ENCODE results near the gene ARHGAP1. TPM values are rescaled to one million over a fixed set of nuclear protein-coding genes. Genes with fewer than 3 reads are reported as not detected.

ARHGAP1 gene
- total and polyA plus RNA-seq, 9 of the 15 experiments (the other 6 are each of a cell fraction or from before 2014, with no cell fraction given): 3.6 to 30.4 (median 8.2) TPM

DNA sequence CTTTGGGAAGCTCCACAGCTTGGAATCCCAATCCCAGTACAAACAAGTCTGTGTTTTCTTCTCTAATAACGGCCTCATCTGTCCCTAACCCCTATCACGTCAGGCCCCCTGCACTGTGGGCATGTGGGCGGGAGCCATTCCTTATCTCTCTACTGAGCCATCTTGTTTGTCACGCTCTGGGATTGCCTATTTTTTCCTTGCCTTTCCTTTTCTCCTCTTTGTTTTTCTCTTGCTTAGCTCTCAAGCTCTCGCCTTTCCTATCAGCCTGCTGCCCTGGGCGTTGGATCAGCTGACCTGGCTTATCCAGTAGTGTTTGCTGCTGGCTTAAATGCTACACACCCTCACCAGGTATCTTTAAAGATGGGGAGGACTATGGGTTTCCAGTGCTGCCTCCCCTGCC, 35.8 kb downstream of the ARHGAP1 start:
- peak; percentile 60 to 73 (median 66) for DNase-seq (ENCODE audit: extremely low read depth in 1 of 4, low spot score in 3 of 4)
- in situ Hi-C loops (cut with MboI) (no loop called here), intact Hi-C loops (cut with micrococcal nuclease) (no loop called here)
- Histone ChIP-seq H3K4me1 (replicated peaks in 1 of 2; ENCODE audit: control insufficient read depth in 2 of 2, insufficient read depth in 2 of 2, low read length in 2 of 2) (peaks cover 6 to 17% of the 10 kb centered on the region in 2 experiments; a peak in 3 of 5 replicates), H3K27me3 (ENCODE audit: control insufficient read depth in 2 of 2, insufficient read depth in 2 of 2, low read length in 2 of 2) (no peaks in the 10 kb centered on the region), H4K20me1 (replicated peaks; ENCODE audit: control insufficient read depth, insufficient read depth, low read length) (no peaks in the 10 kb centered on the region), H3K9ac (ENCODE audit: insufficient read depth in 1 of 2, low read depth in 2 of 2, low read length in 2 of 2) (peak overlapping the region; percentile 44 to 78; a peak in 3 of 4 replicates), H3K4me2 (ENCODE audit: insufficient read depth, low read length) (peak overlapping the region; percentile 69), H3K9me3 (replicated peaks; ENCODE audit: control insufficient read depth, insufficient read depth, low read depth, low read length) (no peaks in the 10 kb centered on the region), H3K27ac (ENCODE audit: extremely low read depth, low read depth, low read length) (peak overlapping the region; percentile 64), H3K9me1 (ENCODE audit: control insufficient read depth, insufficient read depth, low read length) (peaks cover 4% of the 10 kb centered on the region), H3K4me3 (no peak overlapping the region), H3K36me3 (ENCODE audit: control insufficient read depth, insufficient read depth, low read length) (peaks cover 65% of the 10 kb centered on the region), H2AFZ (ENCODE audit: low read depth, low read length) (peak overlapping the region; percentile 68), H3K79me2 (ENCODE audit: control insufficient read depth, insufficient read depth, low read length) (no peaks in the 10 kb centered on the region)
- CTCF ChIA-PET (ENCODE audit: low intra/inter-chr PET ratio): no interaction called here
- WGBS (ENCODE audit: insufficient coverage, low coverage, missing lambda C conversion rate): 7% methylated on average over 6 of the region's 6 CpGs
- POLR2A ChIA-PET: interaction anchor here (1.5 kb wide), 1 partner anchor 8 kb away, joined by 3 read pairs; no protein-coding TSS in a partner anchor
- FAIRE-seq: peak; percentile 81
- ATAC-seq: peak; percentile 89
- BruUV-seq (replicated peaks): no TSS peak
- TF ChIP-seq, protein P1, sequence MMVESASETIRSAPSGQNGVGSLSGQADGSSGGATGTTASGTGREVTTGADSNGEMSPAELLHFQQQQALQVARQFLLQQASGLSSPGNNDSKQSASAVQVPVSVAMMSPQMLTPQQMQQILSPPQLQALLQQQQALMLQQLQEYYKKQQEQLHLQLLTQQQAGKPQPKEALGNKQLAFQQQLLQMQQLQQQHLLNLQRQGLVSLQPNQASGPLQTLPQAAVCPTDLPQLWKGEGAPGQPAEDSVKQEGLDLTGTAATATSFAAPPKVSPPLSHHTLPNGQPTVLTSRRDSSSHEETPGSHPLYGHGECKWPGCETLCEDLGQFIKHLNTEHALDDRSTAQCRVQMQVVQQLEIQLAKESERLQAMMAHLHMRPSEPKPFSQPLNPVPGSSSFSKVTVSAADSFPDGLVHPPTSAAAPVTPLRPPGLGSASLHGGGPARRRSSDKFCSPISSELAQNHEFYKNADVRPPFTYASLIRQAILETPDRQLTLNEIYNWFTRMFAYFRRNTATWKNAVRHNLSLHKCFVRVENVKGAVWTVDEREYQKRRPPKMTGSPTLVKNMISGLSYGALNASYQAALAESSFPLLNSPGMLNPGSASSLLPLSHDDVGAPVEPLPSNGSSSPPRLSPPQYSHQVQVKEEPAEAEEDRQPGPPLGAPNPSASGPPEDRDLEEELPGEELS (CRISPR knock-in tag; IDR thresholded peaks at IDR 0.05; ENCODE audit: borderline replicate concordance): no peak
- TF ChIP-seq ZNF431 (CRISPR knock-in tag; IDR thresholded peaks at IDR 0.05) (no peak), ZBTB1 (CRISPR knock-in tag; IDR thresholded peaks at IDR 0.05; ENCODE audit: borderline replicate concordance, low read depth) (no peak), EHMT2 (IDR thresholded peaks at IDR 0.05) (peak; percentile 43; the same call in 1 of the 2 replicates), HNRNPH1 (optimal IDR thresholded peaks at IDR 0.05; ENCODE audit: low read depth, low read length) (no peak), FOXK2 (conservative IDR thresholded peaks at IDR 0.05 in 1 of 2, IDR thresholded peaks at IDR 0.05 in 1 of 2; ENCODE audit: low read depth in 2 of 2) (0 out of 4 replicates have a peak, but pooled peaks of 1 of the 2 experiments have one; percentile 23), RAD51 (IDR thresholded peaks at IDR 0.05; ENCODE audit: borderline replicate concordance, low read depth) (peak; percentile 65; the same call in 1 of the 2 replicates), DACH1 (IDR thresholded peaks at IDR 0.05; ENCODE audit: partially characterized antibody) (peak; percentile 54), CCAR2 (IDR thresholded peaks at IDR 0.05; ENCODE audit: low read depth, low read length) (no peak), RBM17 (IDR thresholded peaks at IDR 0.05; ENCODE audit: borderline replicate concordance, low read depth, low read length) (no peak), L3MBTL2 (IDR thresholded peaks at IDR 0.05) (peak; percentile 49; the same call in 1 of the 2 replicates), SOX6 (IDR thresholded peaks at IDR 0.05) (peak; percentile 38; the same call in 1 of the 2 replicates), NR3C1 (CRISPR knock-in tag; IDR thresholded peaks at IDR 0.05) (no peak), HDAC1 (IDR thresholded peaks at IDR 0.05) (peak in 1 of 2 experiments; percentile 50; a peak in 1 of 4 replicates), YY1 (IDR thresholded peaks at IDR 0.05; ENCODE audit: borderline replicate concordance in 1 of 3, control insufficient read depth in 1 of 3, extremely low read depth in 1 of 3, insufficient read depth in 3 of 3, insufficient read length in 1 of 3, insufficient replicate concordance in 2 of 3, low read depth in 1 of 3, low read length in 2 of 3) (peak; percentile 24 to 80 (median 39)), EGR1 (conservative IDR thresholded peaks at IDR 0.05) (peak; percentile 85), SLC30A9 (CRISPR knock-in tag; IDR thresholded peaks at IDR 0.05) (no peak), HNRNPL (IDR thresholded peaks at IDR 0.05; ENCODE audit: low read depth, low read length) (no peak), POU5F1 (IDR thresholded peaks at IDR 0.05; ENCODE audit: borderline replicate concordance, low read depth, low read length, partially characterized antibody) (no peak), FOXJ2 (tag; IDR thresholded peaks at IDR 0.05) (0 out of 2 replicates have a peak, but pooled peaks have one; percentile 18), CBX1 (IDR thresholded peaks at IDR 0.05; ENCODE audit: low read depth) (no peak), ZNF507 (tag; conservative IDR thresholded peaks at IDR 0.05) (no peak), SMARCE1 (IDR thresholded peaks at IDR 0.05) (peak; percentile 56; the same call in 1 of the 2 replicates)
